Fibroblast of villous mesenchyme (primary cell): ENCODE results near the gene PTCH2. TPM values are rescaled to one million over a fixed set of nuclear protein-coding genes. Genes with fewer than 3 reads are reported as not detected.
"Not testable (repeated sequence)": the region's sequence is repeated elsewhere in the genome, so short reads cannot be mapped to it uniquely, and the experiment has no call there.

Experiments used
- DNase-seq: peaks from one replicate; pipeline ENCODE4 v3.0.0-alpha.2; 2010; ENCODE audit warnings: low read depth
- H3K4me3 ChIP-seq: 2 replicates; pipeline ENCODE4 v1.5.1; 2011; ENCODE audit warnings: low read depth, mild to moderate bottlenecking, low read length
- total RNA-seq: library from RNA; depleted of rRNA; stranded (reverse); fragments of >200 nt; gene quantifications from 2 replicates; pipeline ENCODE4 v1.2.3, GENCODE V29; 2012
- TF ChIP-seq, protein P1 (sequence below): IDR thresholded peaks from 2 replicates; pipeline ENCODE4 v1.5.1; 2012; ENCODE audit warnings: low read depth, mild to moderate bottlenecking, low read length; ENCODE audit not compliant: insufficient read depth

PTCH2 gene
- total RNA-seq, 1 donor, result under 0.01 TPM

DNA sequence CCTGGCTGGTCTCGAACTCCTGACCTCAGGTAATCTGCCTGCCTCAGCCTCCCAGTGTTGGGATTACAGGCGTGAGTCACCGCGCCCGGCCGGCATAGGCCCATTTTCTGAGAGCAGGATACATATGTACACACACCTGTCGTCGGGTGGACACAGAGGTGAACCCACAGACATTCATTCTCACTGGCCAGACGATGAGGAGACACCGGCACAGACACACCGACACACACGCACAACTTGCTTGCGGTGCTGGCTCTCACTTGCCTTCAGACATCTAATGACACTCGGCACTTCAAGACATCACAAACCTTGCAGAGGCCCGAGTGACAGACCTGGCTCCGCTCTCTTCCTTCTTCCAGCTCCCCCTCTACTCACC lies 579 bp downstream of the PTCH2 start:
- no peak for DNase-seq
- TF ChIP-seq, protein P1, sequence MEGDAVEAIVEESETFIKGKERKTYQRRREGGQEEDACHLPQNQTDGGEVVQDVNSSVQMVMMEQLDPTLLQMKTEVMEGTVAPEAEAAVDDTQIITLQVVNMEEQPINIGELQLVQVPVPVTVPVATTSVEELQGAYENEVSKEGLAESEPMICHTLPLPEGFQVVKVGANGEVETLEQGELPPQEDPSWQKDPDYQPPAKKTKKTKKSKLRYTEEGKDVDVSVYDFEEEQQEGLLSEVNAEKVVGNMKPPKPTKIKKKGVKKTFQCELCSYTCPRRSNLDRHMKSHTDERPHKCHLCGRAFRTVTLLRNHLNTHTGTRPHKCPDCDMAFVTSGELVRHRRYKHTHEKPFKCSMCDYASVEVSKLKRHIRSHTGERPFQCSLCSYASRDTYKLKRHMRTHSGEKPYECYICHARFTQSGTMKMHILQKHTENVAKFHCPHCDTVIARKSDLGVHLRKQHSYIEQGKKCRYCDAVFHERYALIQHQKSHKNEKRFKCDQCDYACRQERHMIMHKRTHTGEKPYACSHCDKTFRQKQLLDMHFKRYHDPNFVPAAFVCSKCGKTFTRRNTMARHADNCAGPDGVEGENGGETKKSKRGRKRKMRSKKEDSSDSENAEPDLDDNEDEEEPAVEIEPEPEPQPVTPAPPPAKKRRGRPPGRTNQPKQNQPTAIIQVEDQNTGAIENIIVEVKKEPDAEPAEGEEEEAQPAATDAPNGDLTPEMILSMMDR, result no peak
- peak overlapping the region; percentile 68 for H3K4me3 ChIP-seq

DNA sequence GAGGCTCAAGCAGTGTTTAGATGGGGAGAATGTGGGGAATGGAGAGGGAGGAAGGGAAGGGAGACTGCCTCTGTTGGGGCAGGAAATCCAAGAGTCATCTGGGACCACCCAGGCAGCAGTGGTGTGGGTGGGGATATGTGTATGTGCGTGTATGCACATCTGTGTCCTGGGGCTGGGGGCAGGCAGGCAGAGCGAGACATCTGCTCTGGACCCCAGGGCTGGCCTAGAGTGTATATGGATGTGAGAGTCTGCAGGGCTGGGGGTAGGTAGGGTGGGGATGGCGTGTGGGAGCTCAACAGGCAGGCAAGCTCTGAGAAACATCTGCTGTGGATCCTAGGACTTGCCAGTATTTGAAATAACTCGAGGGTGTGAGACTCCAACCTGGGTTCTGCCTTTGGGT lies 3.5 kb downstream of the PTCH2 start:
- no peak for DNase-seq
- TF ChIP-seq, protein P1, result no peak
- no peak overlapping the region for H3K4me3 ChIP-seq

DNA sequence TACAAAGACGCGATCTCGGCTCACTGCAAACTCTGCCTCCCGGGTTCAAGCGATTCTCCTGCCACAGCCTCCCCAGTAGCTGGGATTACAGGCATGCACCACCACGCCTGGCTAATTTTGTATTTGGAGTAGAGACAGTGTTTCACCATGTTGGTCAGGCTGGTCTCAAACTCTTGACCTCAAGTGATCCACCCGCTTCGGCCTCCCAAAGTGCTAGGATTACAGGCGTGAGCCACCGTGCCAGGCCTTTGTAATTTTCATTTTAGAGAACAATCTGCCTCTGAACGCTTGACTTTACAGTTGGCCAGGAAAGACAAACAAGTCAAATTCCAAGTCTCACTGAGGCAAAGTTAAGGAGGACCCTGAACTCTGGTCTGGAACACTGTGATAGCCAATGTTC lies 4.8 kb downstream of the PTCH2 start:
- H3K4me3 ChIP-seq, DNase-seq: not testable (repeated sequence)

DNA sequence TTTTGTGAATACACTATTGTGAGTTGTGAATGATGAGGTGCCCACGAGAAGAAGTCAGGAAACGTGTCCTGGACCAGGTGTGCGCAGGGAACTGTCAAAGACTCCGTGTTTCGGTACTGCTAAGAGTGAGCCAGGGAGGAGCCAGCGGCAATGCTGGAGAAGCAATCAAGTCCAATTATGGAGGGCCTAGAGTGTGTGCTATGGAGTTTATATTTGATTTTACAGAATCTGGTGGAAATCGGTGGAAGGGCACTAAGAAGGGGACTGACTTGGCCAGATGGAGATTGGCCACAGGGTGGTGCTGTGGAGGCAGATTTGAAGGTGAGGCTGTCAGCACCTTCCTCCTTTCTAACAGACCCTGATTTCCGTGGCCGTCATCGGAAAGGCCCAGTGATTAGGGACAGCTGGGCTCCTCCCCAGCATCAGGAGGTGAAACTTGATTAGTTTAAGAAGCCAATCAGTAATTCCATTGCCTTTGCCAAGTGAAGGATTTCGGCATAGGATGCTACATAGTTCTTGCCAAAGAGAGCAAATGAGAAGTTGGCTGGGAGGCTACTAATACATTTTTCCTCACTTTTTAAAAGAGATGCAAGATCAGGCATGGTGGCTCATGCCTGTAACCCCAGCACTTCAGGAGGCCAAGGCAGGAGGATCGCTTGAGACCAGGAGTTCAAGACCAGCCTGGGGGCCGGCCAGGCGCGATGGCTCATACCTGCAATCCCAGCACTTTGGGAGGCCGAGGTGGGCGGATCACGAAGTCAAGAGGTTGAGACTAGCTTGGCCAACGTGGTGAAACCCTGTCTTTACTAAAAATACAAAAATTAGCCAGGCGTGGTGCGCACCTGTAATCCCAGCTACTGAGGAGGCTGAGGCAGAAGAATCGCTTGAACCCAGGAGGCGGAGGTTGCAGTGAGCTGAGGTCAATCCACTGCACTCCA lies 7.0 kb downstream of the PTCH2 start:
- no peak overlapping the region for H3K4me3 ChIP-seq
- peak; percentile 86 for DNase-seq
- TF ChIP-seq, protein P1, result peak; percentile 90

DNA sequence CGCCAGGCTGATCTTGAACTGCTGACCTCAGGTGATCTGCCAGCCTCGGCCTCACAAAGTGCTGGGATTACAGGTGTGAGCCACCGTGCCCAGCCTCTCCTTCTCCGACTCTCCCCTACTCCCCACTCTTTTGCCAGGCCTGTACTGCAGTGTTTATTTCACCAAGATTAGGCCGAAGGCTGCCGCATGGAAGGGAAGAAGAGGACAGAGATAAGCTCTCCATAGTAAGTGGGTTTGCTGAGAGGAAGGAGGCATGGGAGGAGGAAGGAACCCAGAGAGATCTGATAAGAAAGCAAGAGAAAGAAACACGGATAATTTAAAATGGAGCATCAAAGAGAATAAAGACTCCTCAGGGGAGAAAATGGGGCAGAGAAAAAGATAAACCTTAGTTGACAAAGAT lies 8.7 kb downstream of the PTCH2 start:
- H3K4me3 ChIP-seq, result no peak overlapping the region
- no peak for DNase-seq
- TF ChIP-seq, protein P1, result no peak

DNA sequence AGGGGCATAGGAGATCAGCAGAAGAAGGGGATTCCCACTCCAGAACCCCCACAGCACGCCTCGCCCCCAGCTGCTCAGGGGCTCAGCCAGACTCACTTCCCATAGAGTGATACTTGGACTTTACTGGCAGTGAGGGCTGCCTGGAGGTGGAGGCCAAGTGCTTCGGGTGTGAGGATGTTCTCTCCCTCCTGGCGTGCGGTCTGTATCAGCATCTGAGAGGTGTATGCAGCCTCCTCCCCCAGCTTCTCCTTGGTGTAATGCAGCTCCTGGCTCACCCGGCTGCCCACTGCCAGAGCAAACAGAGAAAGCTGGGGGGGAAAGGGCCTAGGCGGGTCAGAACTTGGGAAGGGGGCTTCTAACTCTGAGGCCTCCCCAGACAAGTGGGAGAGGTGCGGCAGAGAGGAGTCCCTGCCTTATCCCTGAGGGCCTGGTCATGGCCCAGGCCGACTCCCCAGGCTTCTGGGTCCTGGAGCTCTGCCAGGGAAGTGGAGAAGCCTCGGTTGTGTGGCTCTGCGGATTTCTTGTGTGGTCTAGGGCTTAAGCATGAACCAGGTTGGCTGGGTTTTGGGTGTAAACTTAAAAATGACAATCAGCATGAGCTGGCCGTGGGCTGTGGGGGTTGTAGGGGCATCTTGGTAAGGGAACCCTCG lies 10.9 kb downstream of the PTCH2 start:
- DNase-seq, result no peak
- no peak overlapping the region for H3K4me3 ChIP-seq
- TF ChIP-seq, protein P1, result no peak

DNA sequence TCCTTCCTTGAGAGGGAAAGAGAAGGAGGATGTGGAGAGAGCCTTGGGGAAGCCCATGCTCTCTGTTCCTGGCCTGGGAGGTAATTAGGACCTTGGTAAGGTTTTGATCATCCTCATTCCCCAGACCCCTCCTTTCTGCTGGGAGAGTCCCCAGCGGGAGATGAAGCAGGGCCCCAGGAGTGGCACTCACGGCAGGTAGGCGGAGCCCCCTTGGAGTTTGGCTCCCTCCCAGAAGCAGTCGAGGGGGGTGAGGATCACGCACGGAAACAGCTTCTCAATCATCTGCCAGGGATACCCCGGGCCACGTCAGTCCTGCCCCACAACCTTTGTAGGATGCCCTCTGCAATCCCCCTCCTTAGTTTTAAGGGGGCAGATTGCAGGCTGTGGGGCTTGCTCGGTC lies 11.5 kb downstream of the PTCH2 start:
- DNase-seq, result no peak
- TF ChIP-seq, protein P1, result no peak
- no peak overlapping the region for H3K4me3 ChIP-seq
